HG02588 (cell line): ENCODE data around the gene MAPK8IP3.
"Not testable (repeated sequence)": the region's sequence is repeated elsewhere in the genome, so short reads cannot be mapped to it uniquely, and the experiment has no call there.

Experiments used
- ATAC-seq: cut with Tn5 transposase; IDR thresholded peaks from one replicate; pipeline ENCODE4 v1.9.1; 2021; ENCODE audit warnings: mild to moderate bottlenecking, moderate library complexity; ENCODE audit not compliant: unreplicated experiment

Gene MAPK8IP3

DNA sequence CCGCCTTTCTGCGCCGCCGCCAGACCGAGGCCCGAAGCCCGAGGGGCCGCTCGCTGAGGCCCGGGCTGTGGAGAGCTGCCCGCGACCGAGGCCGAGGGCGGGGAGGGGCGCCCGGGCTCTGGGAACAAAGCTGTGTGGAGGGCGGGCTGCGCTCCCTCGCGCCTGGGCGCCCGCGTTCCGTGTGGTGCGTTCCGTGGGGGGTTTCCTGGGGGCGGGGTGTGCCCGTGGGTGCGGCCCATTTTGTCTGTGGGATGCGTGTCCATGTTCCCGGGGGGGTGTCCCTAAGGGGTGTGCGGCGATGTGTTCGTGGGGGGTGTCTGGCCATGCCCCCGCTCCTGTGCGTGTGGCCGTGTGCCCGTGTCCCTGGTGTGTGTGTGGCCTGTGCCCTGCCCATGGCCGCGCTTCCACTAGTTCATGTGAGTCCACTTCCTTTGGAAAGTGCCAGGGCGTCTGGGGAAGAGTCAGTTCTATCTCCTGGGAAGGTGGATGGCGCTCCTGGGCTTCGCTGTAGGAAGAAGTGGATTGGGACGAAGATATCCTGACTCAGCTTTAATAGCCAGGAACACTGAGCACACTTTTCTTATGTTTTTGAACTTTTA is 27.4 kb upstream of the MAPK8IP3 start:
- peak; percentile 13 for ATAC-seq

DNA sequence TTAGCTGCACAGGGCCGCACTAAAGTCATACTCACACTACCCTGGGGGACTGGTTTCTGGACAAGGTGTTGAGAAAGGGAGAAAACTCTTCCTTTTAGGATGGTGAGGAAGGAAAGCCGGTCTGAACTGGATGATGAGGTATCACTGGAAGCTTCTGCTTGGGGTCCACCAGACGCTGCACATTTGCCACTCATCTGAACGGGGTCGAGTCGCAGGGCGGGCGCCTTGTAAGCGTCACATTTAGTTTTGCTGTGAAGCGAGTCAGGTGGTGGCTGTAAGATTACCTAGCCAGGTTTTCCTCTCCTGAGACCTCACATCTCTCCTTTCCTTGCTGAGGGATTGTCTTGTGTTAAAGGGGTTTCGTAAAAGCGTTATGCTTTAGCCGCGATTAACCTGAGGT is 25.6 kb upstream of the MAPK8IP3 start:
- no peak for ATAC-seq

DNA sequence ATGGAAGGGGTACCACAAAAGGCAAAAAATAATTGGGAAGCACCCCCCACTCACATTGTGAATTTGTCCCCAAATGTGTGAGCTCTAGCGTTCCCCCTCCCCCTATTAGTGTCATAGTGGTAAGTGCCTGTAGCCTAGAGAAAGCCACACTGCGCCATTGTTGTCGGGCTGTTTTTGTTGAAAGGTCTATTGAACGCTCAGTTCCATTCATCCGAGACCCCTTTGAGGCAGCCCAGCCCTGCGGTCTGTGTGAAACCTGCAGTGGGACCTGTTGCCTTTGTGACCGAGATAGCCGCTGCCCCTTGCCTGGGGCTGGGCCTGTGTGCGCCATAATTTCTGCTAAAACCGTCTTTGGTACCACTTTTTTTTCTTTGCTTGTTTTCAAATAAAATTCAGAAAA is 25.0 kb upstream of the MAPK8IP3 start:
- ATAC-seq, result no peak

DNA sequence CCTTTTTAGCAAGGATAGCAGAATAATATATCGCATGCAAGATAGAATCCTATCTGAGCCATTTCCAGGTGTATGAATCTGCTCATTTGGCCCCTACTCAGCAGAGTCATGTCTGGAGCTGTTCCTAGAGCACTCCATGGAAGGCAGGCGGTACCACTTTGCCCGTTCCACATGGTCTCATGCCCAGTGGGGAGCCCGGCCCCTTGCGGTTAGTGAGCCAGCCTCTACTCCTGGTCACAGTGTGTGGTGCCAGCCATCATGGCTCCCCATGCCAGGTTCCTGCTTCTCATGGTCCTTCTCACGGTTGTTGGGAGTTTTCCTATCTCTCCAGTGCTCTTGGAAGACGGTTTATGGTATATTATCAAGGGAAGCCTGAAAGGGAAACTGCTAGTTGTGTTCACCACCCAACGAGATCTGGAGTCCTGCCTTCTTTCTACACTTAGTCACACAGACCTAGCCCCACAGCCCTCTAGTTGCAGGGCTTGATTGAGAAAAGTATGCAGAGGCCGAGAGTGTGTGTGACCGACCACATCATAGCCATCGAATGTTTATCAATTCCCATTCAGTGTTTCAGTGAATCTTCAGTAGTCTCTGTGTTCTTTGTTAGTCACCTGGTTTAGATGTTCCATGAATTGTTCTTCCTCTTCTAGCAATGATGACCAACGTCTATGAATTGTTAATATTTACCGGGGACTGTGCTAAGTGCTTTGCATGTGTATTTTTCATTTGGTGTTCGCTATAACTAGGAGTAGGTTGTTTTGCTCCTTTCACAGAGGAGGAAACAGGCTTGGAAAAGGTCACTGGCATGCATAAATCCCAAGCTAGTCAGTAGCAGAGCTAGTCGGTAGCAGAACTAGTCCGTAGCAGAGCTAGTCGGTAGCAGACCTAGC is 18.3 kb upstream of the MAPK8IP3 start:
- ATAC-seq, result no peak

DNA sequence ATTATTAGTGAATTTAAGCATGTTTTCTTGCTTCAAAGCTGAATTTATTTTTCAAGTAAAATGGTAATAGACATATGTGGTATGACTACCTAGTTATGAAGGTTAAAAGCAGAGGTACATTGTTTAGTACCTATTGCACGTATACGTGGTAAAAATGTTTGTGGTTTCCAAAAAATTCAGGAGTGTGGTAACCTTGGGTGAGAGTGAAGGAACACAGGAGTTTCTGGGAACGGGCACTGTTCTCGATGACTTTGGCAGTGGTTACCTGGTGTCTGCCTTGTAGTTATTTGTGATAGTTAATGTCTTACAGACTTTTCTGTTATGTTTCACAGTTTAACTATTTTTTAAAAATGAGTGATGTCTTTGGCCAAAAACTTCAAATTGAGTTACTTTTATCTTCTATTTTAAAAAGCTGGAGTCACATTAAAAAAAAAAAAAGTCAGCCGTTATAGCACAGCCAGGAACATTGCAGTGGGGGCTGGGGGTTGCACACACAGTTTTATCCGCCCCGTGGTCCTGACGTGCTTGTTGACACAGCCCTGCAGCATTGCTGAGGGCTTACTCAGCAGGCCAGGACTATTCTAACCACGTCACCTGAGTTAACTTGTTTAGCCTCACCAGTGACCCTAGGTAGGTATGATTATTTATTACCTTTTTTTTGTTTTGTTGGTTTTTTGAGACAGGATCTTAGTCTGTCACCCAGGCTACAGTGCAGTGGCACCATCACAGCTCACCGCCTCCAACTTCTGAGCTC is 17.0 kb upstream of the MAPK8IP3 start:
- ATAC-seq, result no peak

DNA sequence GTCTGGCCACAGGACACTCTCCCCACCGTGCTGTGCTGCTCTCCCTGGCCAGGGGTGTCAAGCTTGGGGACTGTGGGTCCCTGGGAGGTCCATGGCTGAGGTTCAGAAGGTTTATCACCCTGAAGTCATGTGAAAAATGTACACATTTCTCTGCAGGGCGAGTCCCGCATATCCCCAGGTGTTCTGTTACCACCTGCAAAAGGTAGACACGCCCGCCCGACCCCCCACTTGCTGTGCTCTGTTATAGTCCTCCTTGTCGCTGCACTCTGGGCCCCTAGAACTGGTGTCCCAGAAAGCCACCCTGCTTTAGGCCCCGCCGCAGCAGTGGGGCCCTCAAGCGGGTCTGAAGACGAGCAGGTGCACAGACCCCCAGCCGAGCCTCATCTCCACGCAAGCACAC is 16.1 kb upstream of the MAPK8IP3 start:
- ATAC-seq, result no peak

DNA sequence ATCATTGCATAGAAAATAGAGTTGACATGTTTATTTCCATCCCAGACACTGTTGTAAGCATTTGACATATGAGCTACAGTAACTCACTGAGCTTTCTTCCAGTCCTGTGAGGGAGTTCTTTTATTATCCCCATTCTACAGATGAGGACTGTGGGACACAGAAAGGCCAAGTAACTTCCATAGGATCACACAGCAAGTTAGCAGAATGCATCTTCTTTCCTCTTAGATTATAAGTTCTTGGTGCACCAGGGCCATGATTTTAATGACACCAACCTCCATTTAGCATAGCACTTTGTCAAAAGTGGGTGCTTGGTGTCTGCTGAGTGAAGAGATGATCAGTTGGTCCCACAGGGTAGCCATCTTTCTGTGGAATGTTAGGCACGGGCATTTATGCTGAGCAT is 15.2 kb upstream of the MAPK8IP3 start:
- ATAC-seq, result no peak

DNA sequence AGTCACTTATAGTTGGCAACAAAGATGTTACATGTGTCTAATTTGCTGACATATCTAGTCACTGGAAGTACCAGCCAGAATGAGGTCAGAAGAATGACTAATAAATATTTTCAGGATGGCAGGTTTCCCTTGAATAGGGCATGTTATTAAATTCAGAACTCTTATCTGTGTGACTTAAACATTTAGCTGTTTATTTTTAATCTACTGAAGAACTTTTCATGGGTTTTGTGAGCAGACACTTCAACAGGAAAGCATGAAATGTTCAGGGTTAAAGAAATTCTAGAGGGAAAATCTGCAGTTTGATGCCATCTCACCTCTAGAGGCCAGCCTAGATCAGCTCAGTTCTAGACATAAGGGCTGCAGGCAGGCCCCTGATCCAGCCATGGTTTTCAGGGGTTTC is 14.7 kb upstream of the MAPK8IP3 start:
- ATAC-seq, result no peak

DNA sequence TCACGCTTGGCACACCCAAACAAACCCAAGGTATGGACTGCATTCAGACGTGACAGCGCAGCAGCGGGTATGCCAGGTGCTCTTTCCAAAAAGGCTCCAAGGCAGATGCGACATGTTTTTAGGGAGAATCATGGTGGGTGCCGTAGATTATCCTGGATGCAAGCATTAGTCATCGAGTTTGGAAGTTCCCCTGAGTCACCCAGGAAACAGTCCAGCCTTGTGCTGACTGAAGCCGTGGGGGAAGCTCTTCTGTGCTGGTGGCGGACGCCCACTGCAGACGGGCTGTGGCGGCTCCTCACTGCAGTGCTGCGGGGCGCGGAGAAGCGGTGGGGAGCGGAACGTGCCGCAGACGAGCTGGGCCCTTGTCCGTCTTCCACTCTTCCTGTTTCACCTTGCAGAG is 14.0 kb upstream of the MAPK8IP3 start:
- no peak for ATAC-seq

DNA sequence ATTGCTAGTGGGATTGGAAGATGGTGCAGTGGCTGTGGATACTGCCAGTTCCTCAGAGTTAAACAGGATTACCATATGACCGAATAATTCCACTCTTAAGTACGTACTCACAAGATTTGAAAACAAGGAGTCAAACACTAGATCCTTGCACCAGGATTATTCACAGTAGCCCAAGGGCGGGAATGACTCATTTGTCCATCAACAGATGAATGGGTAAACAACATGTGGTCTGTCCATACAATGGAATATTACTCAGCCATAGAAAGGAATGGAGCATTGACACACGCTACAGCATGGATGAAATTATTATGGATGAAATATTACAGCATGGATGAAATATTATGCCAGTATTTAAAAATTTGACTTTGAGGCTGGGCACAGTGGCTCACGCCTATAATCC is 9.1 kb upstream of the MAPK8IP3 start:
- no peak for ATAC-seq

DNA sequence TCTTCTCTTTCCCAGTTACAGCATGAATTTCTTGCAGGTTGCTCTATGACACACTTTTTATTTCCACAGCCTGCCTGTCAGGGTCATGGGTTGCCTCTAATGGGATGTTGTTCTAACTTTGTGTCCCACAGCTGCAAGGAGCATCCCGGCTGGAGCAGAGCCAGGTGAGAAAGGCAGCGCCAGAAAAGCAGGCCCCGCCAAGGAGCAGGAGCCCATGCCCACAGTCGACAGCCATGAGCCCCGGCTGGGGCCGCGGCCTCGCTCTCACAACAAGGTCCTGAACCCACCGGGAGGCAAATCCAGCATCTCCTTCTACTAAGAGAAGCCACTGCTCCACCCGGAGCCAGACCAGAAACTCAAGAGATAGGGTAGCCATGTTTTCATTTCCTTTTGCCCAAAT is 7.3 kb upstream of the MAPK8IP3 start:
- ATAC-seq, result no peak

DNA sequence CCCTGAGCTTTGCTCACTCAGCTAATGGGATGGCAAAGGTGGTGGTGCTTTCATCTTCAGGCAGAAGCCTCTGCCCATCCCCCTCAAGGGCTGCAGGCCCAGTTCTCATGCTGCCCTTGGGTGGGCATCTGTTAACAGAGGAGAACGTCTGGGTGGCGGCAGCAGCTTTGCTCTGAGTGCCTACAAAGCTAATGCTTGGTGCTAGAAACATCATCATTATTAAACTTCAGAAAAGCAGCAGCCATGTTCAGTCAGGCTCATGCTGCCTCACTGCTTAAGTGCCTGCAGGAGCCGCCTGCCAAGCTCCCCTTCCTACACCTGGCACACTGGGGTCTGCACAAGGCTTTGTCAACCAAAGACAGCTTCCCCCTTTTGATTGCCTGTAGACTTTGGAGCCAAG is 5.7 kb upstream of the MAPK8IP3 start:
- no peak for ATAC-seq

DNA sequence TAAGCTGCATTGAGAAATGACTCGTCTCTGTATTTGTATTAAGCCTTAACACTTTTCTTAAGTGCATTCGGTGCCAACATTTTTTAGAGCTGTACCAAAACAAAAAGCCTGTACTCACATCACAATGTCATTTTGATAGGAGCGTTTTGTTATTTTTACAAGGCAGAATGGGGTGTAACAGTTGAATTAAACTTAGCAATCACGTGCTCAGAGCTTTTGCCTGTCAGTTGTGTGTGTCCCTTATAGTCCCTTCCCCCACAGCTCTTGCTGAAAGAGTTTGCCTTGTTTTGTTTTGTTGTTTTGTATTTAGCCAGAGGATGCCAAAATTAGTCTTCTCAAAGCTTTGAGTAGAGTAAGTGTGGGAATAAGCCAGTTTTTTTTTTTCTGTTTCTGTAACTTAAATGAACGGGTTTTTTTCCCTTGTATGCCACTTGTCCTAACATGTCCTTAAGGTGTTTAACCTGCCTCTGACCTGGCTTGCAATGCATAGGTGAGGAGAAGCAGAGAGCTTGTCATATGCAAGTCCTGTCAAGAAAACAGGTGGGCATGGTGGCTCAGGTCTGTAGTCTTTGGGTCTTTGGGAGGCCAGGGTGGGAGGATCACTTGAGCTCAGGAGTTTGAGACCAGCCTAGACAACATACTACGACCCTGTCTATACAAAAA is 4.6 kb upstream of the MAPK8IP3 start:
- no peak for ATAC-seq

DNA sequence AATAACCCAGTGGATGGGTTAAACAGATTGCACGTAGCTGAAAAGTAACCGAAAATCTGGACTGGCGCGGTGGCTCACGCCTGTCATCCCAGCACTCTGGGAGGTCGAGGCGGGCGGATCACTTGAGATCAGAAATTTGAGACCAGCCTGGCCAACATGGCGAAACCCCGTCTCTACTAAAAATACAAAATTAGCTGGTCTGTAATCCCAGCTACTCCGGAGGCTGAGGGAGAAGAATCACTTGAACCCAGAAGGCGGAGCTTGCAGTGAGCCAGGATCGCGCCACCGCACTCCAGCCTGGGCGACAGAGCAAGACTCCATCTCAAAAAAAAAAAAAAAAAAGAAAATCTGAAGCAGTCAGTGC is 689 bp upstream of the MAPK8IP3 start:
- ATAC-seq, result not testable (repeated sequence)

DNA sequence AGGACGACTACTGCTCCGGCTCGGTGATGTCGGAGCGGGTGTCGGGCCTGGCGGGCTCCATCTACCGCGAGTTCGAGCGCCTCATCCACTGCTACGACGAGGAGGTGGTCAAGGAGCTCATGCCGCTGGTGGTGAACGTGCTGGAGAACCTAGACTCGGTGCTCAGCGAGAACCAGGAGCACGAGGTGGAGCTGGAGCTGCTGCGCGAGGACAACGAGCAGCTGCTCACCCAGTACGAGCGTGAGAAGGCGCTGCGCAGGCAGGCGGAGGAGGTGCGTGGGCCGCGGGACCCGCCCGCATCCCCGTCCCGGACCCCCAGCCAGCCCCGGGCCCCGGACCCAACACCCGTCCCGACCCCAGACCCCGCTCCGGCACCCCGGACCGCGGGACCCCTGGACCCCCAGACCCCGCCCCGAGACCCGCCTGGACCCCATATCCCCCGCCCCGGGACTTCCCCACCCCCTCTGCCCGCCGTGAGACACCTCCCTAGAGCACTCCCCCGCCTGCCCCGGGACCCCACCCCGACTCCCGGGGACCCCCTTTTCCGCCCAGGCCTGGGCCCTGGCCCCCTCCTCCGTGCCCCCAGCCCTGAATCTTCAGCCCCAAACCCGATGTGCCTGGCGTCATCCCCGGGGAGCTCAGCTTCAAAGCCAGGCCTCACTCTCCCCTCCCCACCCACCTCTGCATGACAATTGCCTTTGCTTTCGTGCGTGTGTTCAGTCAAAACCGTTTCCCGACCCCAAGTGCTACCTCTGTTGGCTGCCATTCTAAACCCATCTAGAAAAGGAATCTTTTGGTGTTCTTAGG is 594 bp downstream of the MAPK8IP3 start:
- peak; percentile 15 for ATAC-seq

DNA sequence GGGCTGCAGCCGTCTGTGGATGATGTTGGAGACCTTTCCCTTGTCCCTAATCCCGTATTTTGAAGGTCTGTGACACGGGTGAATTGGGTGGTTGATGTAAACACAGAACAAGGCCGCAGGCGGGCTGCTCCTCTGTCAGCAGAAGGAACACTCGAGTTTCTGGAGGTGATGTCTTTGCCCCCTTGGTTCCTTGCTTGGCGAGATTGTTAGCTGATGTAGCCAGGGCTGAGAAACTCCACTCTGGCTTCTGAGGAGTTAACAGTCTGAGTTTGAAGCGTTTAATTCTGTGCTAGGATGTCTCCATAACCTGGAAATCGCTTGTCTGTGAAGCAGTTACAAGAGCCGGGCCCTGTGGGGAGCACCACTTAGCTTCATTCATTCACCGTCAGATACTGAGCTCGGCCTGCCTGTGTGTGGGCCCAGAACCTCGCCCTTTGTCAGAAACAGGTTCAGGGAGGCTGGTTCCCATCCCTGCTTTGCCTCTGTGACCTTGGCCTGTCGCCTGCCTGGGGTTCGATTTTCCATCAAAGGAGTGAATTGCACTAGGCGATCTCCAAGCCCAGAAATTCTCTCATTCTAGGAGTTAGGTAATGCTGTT is 1.3 kb downstream of the MAPK8IP3 start:
- ATAC-seq, result no peak

DNA sequence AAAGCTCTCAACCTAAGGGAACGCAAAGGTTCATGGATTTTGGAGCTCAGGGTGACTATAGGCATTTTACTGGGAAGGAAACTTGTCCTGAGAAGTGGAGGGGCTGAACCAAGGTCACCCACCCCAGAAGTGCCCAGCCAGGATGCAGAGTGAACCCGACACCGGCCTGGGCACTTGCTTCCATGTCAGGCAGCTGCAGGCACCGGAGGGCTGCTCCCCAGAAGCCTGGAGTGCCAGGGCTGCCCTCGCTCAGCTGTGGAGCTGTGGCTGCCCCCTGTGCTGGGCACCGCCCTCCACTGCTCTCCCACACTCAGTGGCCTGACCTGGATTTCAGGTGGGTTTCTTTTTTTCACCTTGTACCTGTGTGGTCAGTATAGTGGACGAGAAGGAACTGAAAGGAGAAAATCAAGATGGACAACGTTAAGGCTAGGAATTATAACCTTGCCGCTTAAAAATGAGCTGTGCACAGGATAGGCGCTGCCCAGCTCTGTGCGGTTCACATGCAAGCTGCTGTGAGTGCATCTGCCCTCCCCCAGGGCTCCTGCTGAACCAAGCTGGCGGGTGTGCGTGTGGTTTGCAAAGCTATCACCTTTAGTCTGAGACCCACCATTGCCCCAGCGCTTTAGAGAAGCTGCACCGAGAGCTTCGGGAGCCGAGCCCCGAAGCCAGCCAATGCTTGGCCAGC is 2.2 kb downstream of the MAPK8IP3 start:
- no peak for ATAC-seq

DNA sequence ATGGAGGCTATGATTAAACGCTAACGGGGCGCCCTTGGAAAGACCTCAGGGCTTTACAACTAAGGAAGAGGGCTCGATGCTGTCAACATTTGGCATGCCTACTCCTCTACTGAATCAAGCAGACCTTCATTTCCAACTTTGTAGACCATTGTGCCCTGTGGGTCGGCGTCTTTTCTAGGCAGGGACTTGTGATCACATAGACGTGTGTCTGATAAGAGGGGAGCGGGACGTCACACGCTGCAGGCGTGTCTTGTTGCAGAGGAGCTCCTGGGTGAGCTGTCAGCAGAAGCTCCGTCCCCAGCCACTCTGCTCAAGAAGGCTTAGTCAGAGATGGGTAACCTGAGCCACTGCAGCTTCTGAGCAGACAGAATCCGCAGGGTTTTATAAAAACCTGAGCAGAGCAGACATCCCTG is 2.8 kb downstream of the MAPK8IP3 start:
- ATAC-seq, result no peak

DNA sequence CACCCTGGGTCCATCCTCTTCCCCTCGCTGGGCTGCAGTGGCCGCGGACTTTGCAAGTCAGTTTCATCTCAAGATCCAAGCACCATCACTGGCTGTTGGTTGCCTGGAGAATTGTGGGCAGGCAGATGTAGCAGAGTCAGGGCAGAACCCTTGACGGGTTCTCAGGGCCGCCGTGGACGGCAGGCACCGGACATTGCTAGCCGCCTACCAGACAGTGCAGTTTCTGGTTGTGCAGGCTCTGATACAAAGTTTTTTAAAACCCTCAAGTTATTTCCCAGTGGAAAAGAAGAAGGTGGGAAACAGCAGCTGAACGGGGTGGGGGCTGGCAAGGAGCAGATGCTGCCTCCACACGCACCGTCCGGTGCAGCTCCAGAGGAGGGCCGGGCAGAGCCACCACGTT is 3.4 kb downstream of the MAPK8IP3 start:
- no peak for ATAC-seq
